HepG2 (cell line): ENCODE results near the gene CRADD. TPM values are rescaled to one million over a fixed set of nuclear protein-coding genes. Genes with fewer than 3 reads are reported as not detected.

Experiments
- CAMTA2 ChIP-seq: sonication (generic); formaldehyde crosslinking; IDR thresholded peaks from 2 replicates; pipeline ENCODE4 v1.4.0; 2020; ENCODE audit warnings: mild to moderate bottlenecking, missing genetic modification reagents, borderline replicate concordance
- DMAP1 ChIP-seq: IDR thresholded peaks from 2 replicates; pipeline ENCODE4 v1.6.1; 2016
- E2F5 ChIP-seq: sonication (generic); formaldehyde crosslinking; conservative IDR thresholded peaks from 2 replicates; pipeline ENCODE4 v1.4.0; 2020; ENCODE audit warnings: missing genetic modification reagents
- FIP1L1 ChIP-seq: fragments of 200-400 bp; formaldehyde crosslinking; IDR thresholded peaks from 2 replicates; pipeline ENCODE4 v1.6.1; 2018; ENCODE audit warnings: low read depth, mild to moderate bottlenecking, low read length, moderate library complexity, borderline replicate concordance; ENCODE audit not compliant: insufficient read depth
- HMGA1 ChIP-seq: sonication (generic); formaldehyde crosslinking; conservative IDR thresholded peaks from 2 replicates; pipeline ENCODE4 v1.4.0; 2020; ENCODE audit warnings: missing genetic modification reagents
- NAIF1 ChIP-seq: sonication (generic); formaldehyde crosslinking; IDR thresholded peaks from 2 replicates; pipeline ENCODE4 v1.5.0; 2020; ENCODE audit warnings: mild to moderate bottlenecking, missing genetic modification reagents, borderline replicate concordance
- PAF1 ChIP-seq: IDR thresholded peaks from 2 replicates; pipeline ENCODE4 v1.6.1; 2016; ENCODE audit warnings: missing genetic modification reagents, missing compliant biosample characterization
- SNRNP70 ChIP-seq: fragments of 200-400 bp; formaldehyde crosslinking; IDR thresholded peaks from 2 replicates; pipeline ENCODE4 v1.6.1; 2017; ENCODE audit warnings: mild to moderate bottlenecking, low read depth, low read length, moderate library complexity
- STAG1 ChIP-seq: sonication (generic); formaldehyde crosslinking; IDR thresholded peaks from 2 replicates; pipeline ENCODE4 v1.4.0; 2020; ENCODE audit warnings: missing genetic modification reagents
- TFDP2 ChIP-seq: sonication (generic); formaldehyde crosslinking; IDR thresholded peaks from 2 replicates; pipeline ENCODE4 v1.4.0; 2020; ENCODE audit warnings: missing genetic modification reagents
- ZBTB1 ChIP-seq: sonication (generic); formaldehyde crosslinking; IDR thresholded peaks from 2 replicates; pipeline ENCODE4 v1.4.0; 2020; ENCODE audit warnings: missing genetic modification reagents, borderline replicate concordance
- ZNF17 ChIP-seq: sonication (generic); formaldehyde crosslinking; IDR thresholded peaks from 2 replicates; pipeline ENCODE4 v1.5.0; 2020; ENCODE audit warnings: mild to moderate bottlenecking, missing genetic modification reagents
- polyA plus RNA-seq, 8 experiments: library from polyadenylated mRNA; depleted of rRNA in 3 of 8; stranded (reverse) in 7 of 8; unstranded in 1 of 8; fragments of >200 nt; fragmentation: Illumina TruSeq in 4 of 8; extraction: Trizol in 4 of 8; gene quantifications; 2 replicates each; pipeline versions ENCODE4 v1.2.1 to v1.2.3, GENCODE V29; 2011 to 2016; ENCODE audit warnings: low read depth in 4 of 8, missing spikeins in 1 of 8, mixed read lengths in 1 of 8; ENCODE audit not compliant: insufficient read depth in 1 of 8
- total RNA-seq, 5 experiments: library from RNA; depleted of rRNA; stranded (reverse); fragments of >200 nt; fragmentation: Illumina TruSeq; extraction: Trizol; gene quantifications; 2 replicates each; pipeline ENCODE4 v1.2.3, GENCODE V29; 2016; ENCODE audit warnings: low read depth in 1 of 5
- TF ChIP-seq, protein P1 (sequence below): sonication (generic); formaldehyde crosslinking; IDR thresholded peaks from 2 replicates; pipeline ENCODE4 v1.4.0; 2020; ENCODE audit warnings: missing genetic modification reagents, borderline replicate concordance
- TF ChIP-seq, protein P2 (sequence below), 2 experiments: IDR thresholded peaks; 2 replicates each; pipeline ENCODE4 v1.6.1; 2011 to 2012; ENCODE audit warnings: low read length in 2 of 2, borderline replicate concordance in 1 of 2, low read depth in 1 of 2, mild to moderate bottlenecking in 1 of 2, moderate library complexity in 1 of 2
- TF ChIP-seq, protein P3 (sequence below): sonication (generic); formaldehyde crosslinking; IDR thresholded peaks from 2 replicates; pipeline ENCODE4 v1.5.0; 2020; ENCODE audit warnings: mild to moderate bottlenecking, missing genetic modification reagents

Gene CRADD
- total and polyA plus RNA-seq, 2 of the 13 experiments (the other 11 are each of a cell fraction or from before 2014, with no cell fraction given), result 12.4 to 18.8 TPM

GRCh38 chr12:93677195-93678064, at the start of gene CRADD (continued):
- peak; percentile 77; the same call in 1 of the 2 replicates for TF ChIP-seq NAIF1 (CRISPR knock-in tag)
- no peak for TF ChIP-seq ZNF17 (CRISPR knock-in tag)
- TF ChIP-seq FIP1L1, result no peak; the same call in 1 of the 2 replicates
- TF ChIP-seq ZBTB1, result no peak
- TF ChIP-seq, protein P1, sequence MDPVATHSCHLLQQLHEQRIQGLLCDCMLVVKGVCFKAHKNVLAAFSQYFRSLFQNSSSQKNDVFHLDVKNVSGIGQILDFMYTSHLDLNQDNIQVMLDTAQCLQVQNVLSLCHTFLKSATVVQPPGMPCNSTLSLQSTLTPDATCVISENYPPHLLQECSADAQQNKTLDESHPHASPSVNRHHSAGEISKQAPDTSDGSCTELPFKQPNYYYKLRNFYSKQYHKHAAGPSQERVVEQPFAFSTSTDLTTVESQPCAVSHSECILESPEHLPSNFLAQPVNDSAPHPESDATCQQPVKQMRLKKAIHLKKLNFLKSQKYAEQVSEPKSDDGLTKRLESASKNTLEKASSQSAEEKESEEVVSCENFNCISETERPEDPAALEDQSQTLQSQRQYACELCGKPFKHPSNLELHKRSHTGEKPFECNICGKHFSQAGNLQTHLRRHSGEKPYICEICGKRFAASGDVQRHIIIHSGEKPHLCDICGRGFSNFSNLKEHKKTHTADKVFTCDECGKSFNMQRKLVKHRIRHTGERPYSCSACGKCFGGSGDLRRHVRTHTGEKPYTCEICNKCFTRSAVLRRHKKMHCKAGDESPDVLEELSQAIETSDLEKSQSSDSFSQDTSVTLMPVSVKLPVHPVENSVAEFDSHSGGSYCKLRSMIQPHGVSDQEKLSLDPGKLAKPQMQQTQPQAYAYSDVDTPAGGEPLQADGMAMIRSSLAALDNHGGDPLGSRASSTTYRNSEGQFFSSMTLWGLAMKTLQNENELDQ (CRISPR knock-in tag), result no peak
- TF ChIP-seq E2F5 (CRISPR knock-in tag), result peak; percentile 33; the same call in 1 of the 2 replicates
- TF ChIP-seq, protein P2, sequence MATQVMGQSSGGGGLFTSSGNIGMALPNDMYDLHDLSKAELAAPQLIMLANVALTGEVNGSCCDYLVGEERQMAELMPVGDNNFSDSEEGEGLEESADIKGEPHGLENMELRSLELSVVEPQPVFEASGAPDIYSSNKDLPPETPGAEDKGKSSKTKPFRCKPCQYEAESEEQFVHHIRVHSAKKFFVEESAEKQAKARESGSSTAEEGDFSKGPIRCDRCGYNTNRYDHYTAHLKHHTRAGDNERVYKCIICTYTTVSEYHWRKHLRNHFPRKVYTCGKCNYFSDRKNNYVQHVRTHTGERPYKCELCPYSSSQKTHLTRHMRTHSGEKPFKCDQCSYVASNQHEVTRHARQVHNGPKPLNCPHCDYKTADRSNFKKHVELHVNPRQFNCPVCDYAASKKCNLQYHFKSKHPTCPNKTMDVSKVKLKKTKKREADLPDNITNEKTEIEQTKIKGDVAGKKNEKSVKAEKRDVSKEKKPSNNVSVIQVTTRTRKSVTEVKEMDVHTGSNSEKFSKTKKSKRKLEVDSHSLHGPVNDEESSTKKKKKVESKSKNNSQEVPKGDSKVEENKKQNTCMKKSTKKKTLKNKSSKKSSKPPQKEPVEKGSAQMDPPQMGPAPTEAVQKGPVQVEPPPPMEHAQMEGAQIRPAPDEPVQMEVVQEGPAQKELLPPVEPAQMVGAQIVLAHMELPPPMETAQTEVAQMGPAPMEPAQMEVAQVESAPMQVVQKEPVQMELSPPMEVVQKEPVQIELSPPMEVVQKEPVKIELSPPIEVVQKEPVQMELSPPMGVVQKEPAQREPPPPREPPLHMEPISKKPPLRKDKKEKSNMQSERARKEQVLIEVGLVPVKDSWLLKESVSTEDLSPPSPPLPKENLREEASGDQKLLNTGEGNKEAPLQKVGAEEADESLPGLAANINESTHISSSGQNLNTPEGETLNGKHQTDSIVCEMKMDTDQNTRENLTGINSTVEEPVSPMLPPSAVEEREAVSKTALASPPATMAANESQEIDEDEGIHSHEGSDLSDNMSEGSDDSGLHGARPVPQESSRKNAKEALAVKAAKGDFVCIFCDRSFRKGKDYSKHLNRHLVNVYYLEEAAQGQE (IDR thresholded peaks at IDR 0.05; ENCODE audit: borderline replicate concordance in 1 of 2, low read depth in 1 of 2, low read length in 2 of 2), result peak in 1 of 2 experiments; percentile 39; a peak in 1 of 4 replicates
- TF ChIP-seq STAG1 (CRISPR knock-in tag), result no peak
- TF ChIP-seq TFDP2 (CRISPR knock-in tag), result peak; percentile 93
- no peak; the same call in none of the 2 replicates for TF ChIP-seq DMAP1 (CRISPR knock-in tag)
- TF ChIP-seq, protein P3, sequence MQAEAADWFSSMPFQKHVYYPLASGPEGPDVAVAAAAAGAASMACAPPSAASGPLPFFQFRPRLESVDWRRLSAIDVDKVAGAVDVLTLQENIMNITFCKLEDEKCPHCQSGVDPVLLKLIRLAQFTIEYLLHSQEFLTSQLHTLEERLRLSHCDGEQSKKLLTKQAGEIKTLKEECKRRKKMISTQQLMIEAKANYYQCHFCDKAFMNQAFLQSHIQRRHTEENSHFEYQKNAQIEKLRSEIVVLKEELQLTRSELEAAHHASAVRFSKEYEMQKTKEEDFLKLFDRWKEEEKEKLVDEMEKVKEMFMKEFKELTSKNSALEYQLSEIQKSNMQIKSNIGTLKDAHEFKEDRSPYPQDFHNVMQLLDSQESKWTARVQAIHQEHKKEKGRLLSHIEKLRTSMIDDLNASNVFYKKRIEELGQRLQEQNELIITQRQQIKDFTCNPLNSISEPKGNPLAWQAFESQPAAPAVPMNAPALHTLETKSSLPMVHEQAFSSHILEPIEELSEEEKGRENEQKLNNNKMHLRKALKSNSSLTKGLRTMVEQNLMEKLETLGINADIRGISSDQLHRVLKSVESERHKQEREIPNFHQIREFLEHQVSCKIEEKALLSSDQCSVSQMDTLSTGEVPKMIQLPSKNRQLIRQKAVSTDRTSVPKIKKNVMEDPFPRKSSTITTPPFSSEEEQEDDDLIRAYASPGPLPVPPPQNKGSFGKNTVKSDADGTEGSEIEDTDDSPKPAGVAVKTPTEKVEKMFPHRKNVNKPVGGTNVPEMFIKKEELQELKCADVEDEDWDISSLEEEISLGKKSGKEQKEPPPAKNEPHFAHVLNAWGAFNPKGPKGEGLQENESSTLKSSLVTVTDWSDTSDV (CRISPR knock-in tag), result no peak
- TF ChIP-seq CAMTA2 (CRISPR knock-in tag), result no peak
- no peak for TF ChIP-seq HMGA1
- TF ChIP-seq SNRNP70, result no peak
- no peak for TF ChIP-seq PAF1 (CRISPR knock-in tag)
